K562 (cell line): ENCODE measurements around the gene IQSEC3. TPM values are rescaled to one million over a fixed set of nuclear protein-coding genes. Genes with fewer than 3 reads are reported as not detected.

ENCODE experiments used
- ATAC-seq: fragments of 200-7000 bp; cut with Tn5 transposase; 3 replicates; pipeline ENCODE4 v1.9.1; 2020; ENCODE audit warnings: moderate library complexity
- BruUV-seq: library from RNA; stranded (reverse); fragments of 400-500 nt; replicated peaks from 2 replicates; lab custom pipeline; 2021; lab: Mats Ljungman, UMichigan
- CTCF ChIA-PET: fragments of 300-600 bp; formaldehyde crosslinking; extraction: SDS; loops from one replicate; lab custom pipeline; 2021; ENCODE audit warnings: low intra/inter-chr PET ratio; lab: Yijun Ruan, JAX
- POLR2A ChIA-PET: fragments of 300-600, 350-650 bp; sonication (Branson Sonifier 250); formaldehyde crosslinking; extraction: SDS; loops from one replicate; lab custom pipeline; 2021; ENCODE audit warnings: antibody characterized with exemption, inconsistent platforms; lab: Yijun Ruan, JAX
- DNase-seq, 4 experiments: peaks; one replicate each; pipeline versions ENCODE4 v3.0.0 to v3.0.0-alpha.2; 2011 to 2018; ENCODE audit warnings: low spot score in 3 of 4, mixed read lengths in 3 of 4; ENCODE audit errors: extremely low read depth in 1 of 4
- FAIRE-seq: peaks from 2 replicates; lab custom pipeline; 2011; peaks lifted over from hg19 to GRCh38; lab: Jason Lieb, UNC
- H2AFZ ChIP-seq: 2 replicates; pipeline ENCODE4 v1.6.0; 2011; ENCODE audit warnings: low read depth, low read length, control low read depth, inconsistent platforms
- H3K27ac ChIP-seq: fragments of 200-600 bp; 3 replicates; pipeline ENCODE4 v1.8.0; 2011; ENCODE audit warnings: low read depth, mild to moderate bottlenecking, control low read depth, inconsistent platforms, low read length, moderate library complexity, mixed read lengths; ENCODE audit errors: extremely low read depth
- H3K27me3 ChIP-seq, 2 experiments: fragments of 300-600 bp in 1 of 2; 2 replicates in 1 of 2; 3 replicates in 1 of 2; pipeline versions ENCODE4 v1.6.0 to v1.8.0; 2011; ENCODE audit warnings: inconsistent platforms in 2 of 2, low read length in 2 of 2, mild to moderate bottlenecking in 1 of 2, mixed read lengths in 1 of 2, moderate library complexity in 1 of 2; ENCODE audit not compliant: control insufficient read depth in 2 of 2, insufficient read depth in 2 of 2
- H3K36me3 ChIP-seq: fragments of 300-600 bp; 3 replicates; pipeline ENCODE4 v1.8.0; 2011; ENCODE audit warnings: mild to moderate bottlenecking, low read length, inconsistent platforms; ENCODE audit not compliant: control insufficient read depth, insufficient read depth
- H3K4me1 ChIP-seq, 2 experiments: fragments of 200-600 bp in 1 of 2; replicated peaks in 1 of 2; 2 replicates in 1 of 2; 3 replicates in 1 of 2; pipeline versions ENCODE4 v1.5.1 to v1.8.0; 2011; ENCODE audit warnings: inconsistent platforms in 2 of 2, low read length in 2 of 2, mild to moderate bottlenecking in 1 of 2, mixed read lengths in 1 of 2, moderate library complexity in 1 of 2; ENCODE audit not compliant: control insufficient read depth in 2 of 2, insufficient read depth in 2 of 2
- H3K4me2 ChIP-seq: 2 replicates; pipeline ENCODE4 v1.6.1; 2011; ENCODE audit warnings: low read length, control low read depth, inconsistent platforms, mixed read lengths; ENCODE audit not compliant: insufficient read depth
- H3K4me3 ChIP-seq: fragments of 200-600 bp; sonication (generic), shearing (Covaris generic); 2 replicates; pipeline ENCODE4 v1.5.1; 2016; ENCODE audit warnings: control low read depth, inconsistent platforms
- H3K79me2 ChIP-seq: fragments of 200-600 bp; 3 replicates; pipeline ENCODE4 v1.8.0; 2011; ENCODE audit warnings: low read length, inconsistent platforms; ENCODE audit not compliant: control insufficient read depth, insufficient read depth
- H3K9ac ChIP-seq, 2 experiments: 2 replicates each; pipeline versions ENCODE4 v1.6.0 to v1.6.1; 2011; ENCODE audit warnings: low read depth in 2 of 2, low read length in 2 of 2, control low read depth in 1 of 2, inconsistent platforms in 1 of 2, mild to moderate bottlenecking in 1 of 2, mixed read lengths in 1 of 2; ENCODE audit not compliant: insufficient read depth in 1 of 2
- H3K9me1 ChIP-seq: one replicate; pipeline ENCODE4 v1.6.0; 2011; ENCODE audit warnings: inconsistent platforms, mild to moderate bottlenecking, low read length, moderate library complexity; ENCODE audit not compliant: control insufficient read depth, insufficient read depth
- H3K9me3 ChIP-seq: replicated peaks from 2 replicates; pipeline ENCODE4 v1.5.1; 2011; ENCODE audit warnings: low read depth, low read length, inconsistent platforms; ENCODE audit not compliant: control insufficient read depth, insufficient read depth
- H4K20me1 ChIP-seq: replicated peaks from 2 replicates; pipeline ENCODE4 v1.6.1; 2011; ENCODE audit warnings: low read length, inconsistent platforms, mixed read lengths; ENCODE audit not compliant: control insufficient read depth, insufficient read depth
- CHD1 ChIP-seq: fragments of 200-600 bp; sonication (generic); IDR thresholded peaks from one replicate; pipeline ENCODE4 v1.6.1; 2012; ENCODE audit warnings: mild to moderate bottlenecking, moderate library complexity, low read length, inconsistent platforms
- CHD2 ChIP-seq: IDR thresholded peaks from 2 replicates; pipeline ENCODE4 v1.6.1; 2011; ENCODE audit warnings: low read depth, low read length
- CREB1 ChIP-seq, 2 experiments: sonication (generic) in 1 of 2; formaldehyde crosslinking in 1 of 2; IDR thresholded peaks; 2 replicates each; pipeline versions ENCODE4 v1.6.1 to v1.8.0; 2012 to 2022; ENCODE audit warnings: inconsistent platforms in 1 of 2, mild to moderate bottlenecking in 1 of 2, missing genetic modification reagents in 1 of 2, moderate library complexity in 1 of 2
- E4F1 ChIP-seq: fragments of 250-450 bp; sonication (Bioruptor Pico); IDR thresholded peaks from 2 replicates; pipeline ENCODE4 v1.5.0; 2021; ENCODE audit warnings: mild to moderate bottlenecking, borderline replicate concordance
- GTF2F1 ChIP-seq: IDR thresholded peaks from 2 replicates; pipeline ENCODE4 v1.6.1; 2011; ENCODE audit warnings: low read depth, low read length, improper control_type of control experiment
- MCM7 ChIP-seq, 2 experiments: fragments of 450-650 bp; IDR thresholded peaks; 2 replicates each; pipeline ENCODE4 v1.6.1; 2016 to 2018
- NFXL1 ChIP-seq: fragments of 450-650 bp; formaldehyde crosslinking; IDR thresholded peaks from 2 replicates; pipeline ENCODE4 v1.4.0; 2021; ENCODE audit warnings: mild to moderate bottlenecking
- SAFB2 ChIP-seq: fragments of 200-400 bp; formaldehyde crosslinking; IDR thresholded peaks from 2 replicates; pipeline ENCODE4 v1.6.1; 2018; ENCODE audit warnings: borderline replicate concordance, low read length, low read depth, moderate library complexity; ENCODE audit not compliant: severe bottlenecking
- SETDB1 ChIP-seq: IDR thresholded peaks from one replicate; pipeline ENCODE4 v1.6.1; 2012; ENCODE audit warnings: low read length, control low read depth, inconsistent platforms
- ZNF444 ChIP-seq: fragments of 250-450 bp; sonication (Bioruptor Pico); IDR thresholded peaks from 2 replicates; pipeline ENCODE4 v1.4.0; 2020; ENCODE audit warnings: mild to moderate bottlenecking, moderate library complexity
- WGBS: fragments of 100-300 bp; shearing (Covaris generic); methylation state at CpG from one replicate; pipeline ENCODE4 v1.1.6; 2016; ENCODE audit warnings: low coverage, mixed read lengths; ENCODE audit not compliant: insufficient coverage; ENCODE audit errors: missing lambda C conversion rate; 5-methylcytosine and 5-hydroxymethylcytosine counted together
- in situ Hi-C: fragments of 300-500 bp; cut with MboI; formaldehyde crosslinking; loops from 4 replicates; pipeline ENCODE4 v1.15.0; 2018; ENCODE audit warnings: inconsistent platforms, mixed read lengths
- intact Hi-C: fragments of 100-400 bp; cut with micrococcal nuclease; formaldehyde crosslinking; loops from 2 replicates; pipeline ENCODE4 v1.14.2; 2022
- polyA plus RNA-seq, 8 experiments: library from polyadenylated mRNA; depleted of rRNA in 4 of 8; stranded (reverse) in 5 of 8; unstranded in 3 of 8; fragments of >200 nt; fragmentation: Nextera tagmentation in 2 of 8; fragmentation: Illumina TruSeq in 1 of 8; extraction: Ambion mirVana in 2 of 8; extraction: Trizol in 1 of 8; gene quantifications; 2 replicates each; pipeline versions ENCODE4 v1.2.1 to v1.2.3, GENCODE V29; 2011 to 2014; ENCODE audit warnings: inconsistent platforms in 1 of 8, missing spikeins in 1 of 8
- total RNA-seq, 7 experiments: library from RNA; depleted of rRNA in 6 of 7; stranded (reverse); fragments of >200 nt in 6 of 7; fragmentation: Illumina TruSeq in 2 of 7; extraction: Trizol in 2 of 7; gene quantifications; 2 replicates each; pipeline versions ENCODE4 v1.2.1 to v1.2.3, GENCODE V29; 2011 to 2021; ENCODE audit warnings: low replicate concordance in 1 of 7
- TF ChIP-seq, protein P1 (sequence below): sonication (generic); formaldehyde crosslinking; IDR thresholded peaks from 2 replicates; pipeline ENCODE4 v1.8.0; 2023; ENCODE audit warnings: mild to moderate bottlenecking, missing genetic modification reagents
- TF ChIP-seq, protein P2 (sequence below): sonication (generic); formaldehyde crosslinking; IDR thresholded peaks from 2 replicates; pipeline ENCODE4 v1.8.1; 2022; ENCODE audit warnings: missing genetic modification reagents
- TF ChIP-seq, protein P3 (sequence below): sonication (generic); formaldehyde crosslinking; IDR thresholded peaks from 2 replicates; pipeline ENCODE4 v1.8.0; 2022; ENCODE audit warnings: mild to moderate bottlenecking, low read depth, missing genetic modification reagents

The IQSEC3 gene
- total and polyA plus RNA-seq, 9 of the 15 experiments (the other 6 are each of a cell fraction or from before 2014, with no cell fraction given): under 0.01 to 0.25 (median 0.08) TPM; not detected in 3

GRCh38 chr12:131008-131407 lies 64.4 kb downstream of the IQSEC3 start:
- Histone ChIP-seq H3K9me1 (no peaks in the 10 kb centered on the region), H3K27ac (no peak overlapping the region), H3K27me3 (peaks cover 1 to 30% of the 10 kb centered on the region in 2 experiments; a peak in 4 of 5 replicates), H3K36me3 (no peaks in the 10 kb centered on the region), H3K9me3 (no peaks in the 10 kb centered on the region), H3K79me2 (no peaks in the 10 kb centered on the region), H3K9ac (no peak overlapping the region), H2AFZ (no peak overlapping the region), H3K4me1 (peaks cover under 1 to 6% of the 10 kb centered on the region in 2 experiments; a peak in 4 of 5 replicates), H4K20me1 (no peaks in the 10 kb centered on the region), H3K4me2 (no peak overlapping the region), H3K4me3 (no peak overlapping the region)
- BruUV-seq: no TSS peak
- POLR2A ChIA-PET: no interaction called here
- no peak for FAIRE-seq
- ATAC-seq: no peak
- no peak for DNase-seq
- CTCF ChIA-PET: no interaction called here
- WGBS: 67% methylated on average over 2 of the region's 12 CpGs
- in situ Hi-C loops: no loop called here
- intact Hi-C loops: no loop called here
- no peak for TF ChIP-seq SAFB2
- TF ChIP-seq, protein P1, sequence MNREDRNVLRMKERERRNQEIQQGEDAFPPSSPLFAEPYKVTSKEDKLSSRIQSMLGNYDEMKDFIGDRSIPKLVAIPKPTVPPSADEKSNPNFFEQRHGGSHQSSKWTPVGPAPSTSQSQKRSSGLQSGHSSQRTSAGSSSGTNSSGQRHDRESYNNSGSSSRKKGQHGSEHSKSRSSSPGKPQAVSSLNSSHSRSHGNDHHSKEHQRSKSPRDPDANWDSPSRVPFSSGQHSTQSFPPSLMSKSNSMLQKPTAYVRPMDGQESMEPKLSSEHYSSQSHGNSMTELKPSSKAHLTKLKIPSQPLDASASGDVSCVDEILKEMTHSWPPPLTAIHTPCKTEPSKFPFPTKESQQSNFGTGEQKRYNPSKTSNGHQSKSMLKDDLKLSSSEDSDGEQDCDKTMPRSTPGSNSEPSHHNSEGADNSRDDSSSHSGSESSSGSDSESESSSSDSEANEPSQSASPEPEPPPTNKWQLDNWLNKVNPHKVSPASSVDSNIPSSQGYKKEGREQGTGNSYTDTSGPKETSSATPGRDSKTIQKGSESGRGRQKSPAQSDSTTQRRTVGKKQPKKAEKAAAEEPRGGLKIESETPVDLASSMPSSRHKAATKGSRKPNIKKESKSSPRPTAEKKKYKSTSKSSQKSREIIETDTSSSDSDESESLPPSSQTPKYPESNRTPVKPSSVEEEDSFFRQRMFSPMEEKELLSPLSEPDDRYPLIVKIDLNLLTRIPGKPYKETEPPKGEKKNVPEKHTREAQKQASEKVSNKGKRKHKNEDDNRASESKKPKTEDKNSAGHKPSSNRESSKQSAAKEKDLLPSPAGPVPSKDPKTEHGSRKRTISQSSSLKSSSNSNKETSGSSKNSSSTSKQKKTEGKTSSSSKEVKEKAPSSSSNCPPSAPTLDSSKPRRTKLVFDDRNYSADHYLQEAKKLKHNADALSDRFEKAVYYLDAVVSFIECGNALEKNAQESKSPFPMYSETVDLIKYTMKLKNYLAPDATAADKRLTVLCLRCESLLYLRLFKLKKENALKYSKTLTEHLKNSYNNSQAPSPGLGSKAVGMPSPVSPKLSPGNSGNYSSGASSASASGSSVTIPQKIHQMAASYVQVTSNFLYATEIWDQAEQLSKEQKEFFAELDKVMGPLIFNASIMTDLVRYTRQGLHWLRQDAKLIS: no peak
- no peak for TF ChIP-seq ZNF444
- TF ChIP-seq SETDB1: no peak
- TF ChIP-seq, protein P2, sequence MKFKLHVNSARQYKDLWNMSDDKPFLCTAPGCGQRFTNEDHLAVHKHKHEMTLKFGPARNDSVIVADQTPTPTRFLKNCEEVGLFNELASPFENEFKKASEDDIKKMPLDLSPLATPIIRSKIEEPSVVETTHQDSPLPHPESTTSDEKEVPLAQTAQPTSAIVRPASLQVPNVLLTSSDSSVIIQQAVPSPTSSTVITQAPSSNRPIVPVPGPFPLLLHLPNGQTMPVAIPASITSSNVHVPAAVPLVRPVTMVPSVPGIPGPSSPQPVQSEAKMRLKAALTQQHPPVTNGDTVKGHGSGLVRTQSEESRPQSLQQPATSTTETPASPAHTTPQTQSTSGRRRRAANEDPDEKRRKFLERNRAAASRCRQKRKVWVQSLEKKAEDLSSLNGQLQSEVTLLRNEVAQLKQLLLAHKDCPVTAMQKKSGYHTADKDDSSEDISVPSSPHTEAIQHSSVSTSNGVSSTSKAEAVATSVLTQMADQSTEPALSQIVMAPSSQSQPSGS (CRISPR knock-in tag): no peak
- no peak for TF ChIP-seq CHD2
- TF ChIP-seq NFXL1 (CRISPR knock-in tag): no peak
- no peak for TF ChIP-seq CREB1 (IDR thresholded peaks at IDR 0.05)
- TF ChIP-seq CREB1 (CRISPR knock-in tag; IDR thresholded peaks at IDR 0.05): no peak
- TF ChIP-seq GTF2F1: no peak
- TF ChIP-seq, protein P3, sequence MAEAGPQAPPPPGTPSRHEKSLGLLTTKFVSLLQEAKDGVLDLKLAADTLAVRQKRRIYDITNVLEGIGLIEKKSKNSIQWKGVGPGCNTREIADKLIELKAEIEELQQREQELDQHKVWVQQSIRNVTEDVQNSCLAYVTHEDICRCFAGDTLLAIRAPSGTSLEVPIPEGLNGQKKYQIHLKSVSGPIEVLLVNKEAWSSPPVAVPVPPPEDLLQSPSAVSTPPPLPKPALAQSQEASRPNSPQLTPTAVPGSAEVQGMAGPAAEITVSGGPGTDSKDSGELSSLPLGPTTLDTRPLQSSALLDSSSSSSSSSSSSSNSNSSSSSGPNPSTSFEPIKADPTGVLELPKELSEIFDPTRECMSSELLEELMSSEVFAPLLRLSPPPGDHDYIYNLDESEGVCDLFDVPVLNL (CRISPR knock-in tag): no peak
- no peak for TF ChIP-seq CHD1
- TF ChIP-seq MCM7 (IDR thresholded peaks at IDR 0.05): no peak
- TF ChIP-seq E4F1 (CRISPR knock-in tag): no peak
